ENCODE measurements around the gene NOC4L.

- TF ChIP-seq CTCF (IDR thresholded peaks at IDR 0.05; ENCODE audit: low read length) (no peak), EZH2 (IDR thresholded peaks at IDR 0.05; ENCODE audit: borderline replicate concordance, low read length) (no peak)
Observed at GRCh38 chr12:132170094-132170636, 25.9 kb downstream of the NOC4L start.
